Tibial artery (tissue), 4 donors: ENCODE data around the gene IL17D.
A peak's percentile ranks its signal among the peaks of the same experiment; 100 is the strongest.
"Not testable (repeated sequence)": the region's sequence is repeated elsewhere in the genome, so short reads cannot be mapped to it uniquely, and the experiment has no call there.

Source experiments
- DNase-seq, 2 donors: peaks; one replicate each; pipeline ENCODE4 v3.0.0-alpha.2; 2019
- H3K27ac ChIP-seq, 2 donors: fragments of 200-600 bp; sonication (generic) in 1 of 2; 1 replicate in 1 of 2; 2 replicates in 1 of 2; pipeline ENCODE4 v1.5.1; 2018 to 2019; ENCODE audit warnings: mild to moderate bottlenecking in 1 of 2
- H3K27me3 ChIP-seq, 2 donors: fragments of 200-600 bp; sonication (generic) in 1 of 2; one replicate each; pipeline versions ENCODE4 v1.5.1 to v1.6.0; 2016 to 2019
- H3K36me3 ChIP-seq, 3 donors: fragments of 200-600 bp; sonication (generic) in 2 of 3; one replicate each; pipeline ENCODE4 v1.5.1; 2016 to 2019; ENCODE audit warnings: mild to moderate bottlenecking in 2 of 3
- H3K4me1 ChIP-seq, 4 donors: fragments of 200-600 bp; sonication (generic) in 2 of 4; 1 replicate in 3 of 4; 2 replicates in 1 of 4; pipeline ENCODE4 v1.5.1; 2016 to 2019
- H3K4me3 ChIP-seq, 2 donors: fragments of 200-600 bp; sonication (generic) in 1 of 2; 1 replicate in 1 of 2; 2 replicates in 1 of 2; pipeline ENCODE4 v1.5.1; 2018 to 2019; ENCODE audit warnings: mild to moderate bottlenecking in 2 of 2
- H3K9me3 ChIP-seq, 3 donors: fragments of 200-600 bp; sonication (generic) in 1 of 3; one replicate each; pipeline ENCODE4 v1.5.1; 2016 to 2019
- CTCF ChIP-seq, 2 experiments: fragments of 200-600 bp in 1 of 2; fragments of 450-650 bp in 1 of 2; IDR thresholded peaks; one replicate each; pipeline ENCODE4 v1.5.1; 2017 to 2019; ENCODE audit warnings: antibody characterized with exemption in 2 of 2, mild to moderate bottlenecking in 1 of 2, moderate library complexity in 1 of 2
- intact Hi-C: fragments of 100-400 bp; cut with DNase I; formaldehyde crosslinking; loops from one replicate; pipeline ENCODE4 v1.15.0; 2023; ENCODE audit warnings: low total_unique reads

The IL17D gene

GRCh38 chr13:20667857-20668437 lies 35.6 kb upstream of the IL17D start:
- no peaks in the 10 kb centered on the region for H3K27me3 ChIP-seq
- no peak overlapping the region for H3K27ac ChIP-seq

DNA sequence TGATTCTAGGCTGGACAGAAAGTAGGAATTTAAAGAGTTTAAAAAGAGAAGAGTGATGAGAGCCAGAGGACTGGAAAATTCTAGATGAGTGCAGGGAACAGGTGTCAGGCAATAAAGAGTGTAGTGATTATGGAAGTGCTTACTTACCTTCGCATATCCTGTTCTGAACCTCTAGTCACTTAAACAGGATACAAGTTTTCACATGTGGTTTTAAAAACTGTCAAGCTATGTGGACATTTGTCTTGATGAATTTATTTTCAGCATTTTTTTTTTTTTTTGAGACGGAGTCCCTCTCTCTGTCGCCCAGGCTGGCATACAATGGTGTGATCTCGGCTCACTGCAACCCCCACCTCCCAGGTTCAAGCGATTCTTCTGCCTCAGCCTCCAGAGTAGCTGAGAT lies 34.3 kb upstream of the IL17D start:
- Histone ChIP-seq H3K4me3 (no peak overlapping the region), H3K27me3 (no peaks in the 10 kb centered on the region), H3K9me3 (no peaks in the 10 kb centered on the region), H3K4me1 (no peaks in the 10 kb centered on the region), H3K36me3 (peaks cover 0 to 40% (median 3%) of the 10 kb centered on the region in 3 donors), H3K27ac (no peak overlapping the region)
- no peak for DNase-seq
- intact Hi-C loops: no loop called here
- TF ChIP-seq CTCF (IDR thresholded peaks at IDR 0.05): no peak

More at GRCh38 chr13:20667857-20668437, 35.6 kb upstream of the IL17D start:
- Histone ChIP-seq H3K4me1 (no peaks in the 10 kb centered on the region), H3K36me3 (peaks cover 0 to 47% (median 15%) of the 10 kb centered on the region in 3 donors), H3K9me3 (no peaks in the 10 kb centered on the region), H3K4me3 (no peak overlapping the region)
- TF ChIP-seq CTCF (IDR thresholded peaks at IDR 0.05): no peak
- intact Hi-C loops: no loop called here
- DNase-seq: no peak

DNA sequence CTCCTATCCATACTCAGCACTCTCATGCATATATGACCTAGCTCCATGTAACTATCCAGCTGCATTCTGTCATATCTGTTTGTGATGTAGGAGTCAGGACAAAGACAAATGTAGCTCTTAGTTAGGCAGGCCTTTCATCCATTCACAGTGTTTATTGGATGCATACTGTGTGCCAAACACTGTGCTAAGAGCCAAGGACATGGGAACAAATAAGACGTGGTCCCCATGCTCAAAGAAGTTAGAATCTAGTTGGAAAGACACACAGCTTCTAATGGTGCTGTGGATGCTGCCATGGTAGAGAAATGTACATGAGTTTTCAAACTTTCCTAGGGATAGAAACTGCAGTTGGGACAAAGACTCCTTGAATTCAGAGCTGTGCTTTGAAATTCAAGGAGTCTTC lies 31.7 kb upstream of the IL17D start:
- Histone ChIP-seq H3K27me3 (no peaks in the 10 kb centered on the region), H3K27ac (no peak overlapping the region), H3K36me3 (peaks cover 0 to 52% (median 5%) of the 10 kb centered on the region in 3 donors), H3K9me3 (no peaks in the 10 kb centered on the region), H3K4me1 (no peaks in the 10 kb centered on the region), H3K4me3 (no peak overlapping the region)
- intact Hi-C loops: no loop called here
- no peak for TF ChIP-seq CTCF (IDR thresholded peaks at IDR 0.05)
- DNase-seq: no peak

- no peaks in the 10 kb centered on the region for H3K4me1 ChIP-seq
- TF ChIP-seq CTCF (IDR thresholded peaks at IDR 0.05): no peak
- no peak for DNase-seq
- H3K27ac ChIP-seq: peak overlapping the region in 1 of 2 donors; percentile 35
- H3K36me3 ChIP-seq: peaks cover 0 to 52% (median 5%) of the 10 kb centered on the region in 3 donors
- H3K27me3 ChIP-seq: no peaks in the 10 kb centered on the region
- no peaks in the 10 kb centered on the region for H3K9me3 ChIP-seq
- H3K4me3 ChIP-seq: no peak overlapping the region
- intact Hi-C loops: no loop called here
These were observed 30.7 kb upstream of the IL17D start for GRCh38 chr13:20672772-20673171.

DNA sequence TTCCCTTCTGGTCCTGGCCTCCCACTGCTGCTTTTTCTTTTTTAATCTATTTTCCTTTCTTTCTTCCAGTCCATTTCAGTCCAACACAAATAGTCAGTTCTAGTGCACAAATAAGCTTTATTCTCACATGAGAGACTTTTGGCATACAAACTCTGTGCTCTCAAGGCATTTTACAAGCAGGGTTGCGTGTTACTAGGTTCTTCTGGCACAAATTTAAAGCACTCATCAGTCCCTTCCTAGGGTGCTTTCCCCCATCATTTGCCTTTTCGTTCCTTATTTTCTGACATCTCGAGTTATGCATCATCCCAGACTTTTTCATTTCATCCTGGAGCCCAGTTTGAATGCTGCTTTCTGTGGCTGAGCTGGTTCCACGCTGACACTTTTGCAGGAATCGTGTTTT lies 29.8 kb upstream of the IL17D start:
- no peak for TF ChIP-seq CTCF (IDR thresholded peaks at IDR 0.05)
- Histone ChIP-seq H3K9me3 (no peaks in the 10 kb centered on the region), H3K36me3 (peaks cover 0 to 50% (median 5%) of the 10 kb centered on the region in 3 donors), H3K4me1 (no peaks in the 10 kb centered on the region), H3K27ac (no peak overlapping the region), H3K27me3 (no peaks in the 10 kb centered on the region), H3K4me3 (no peak overlapping the region)
- intact Hi-C loops: no loop called here
- DNase-seq: no peak

DNA sequence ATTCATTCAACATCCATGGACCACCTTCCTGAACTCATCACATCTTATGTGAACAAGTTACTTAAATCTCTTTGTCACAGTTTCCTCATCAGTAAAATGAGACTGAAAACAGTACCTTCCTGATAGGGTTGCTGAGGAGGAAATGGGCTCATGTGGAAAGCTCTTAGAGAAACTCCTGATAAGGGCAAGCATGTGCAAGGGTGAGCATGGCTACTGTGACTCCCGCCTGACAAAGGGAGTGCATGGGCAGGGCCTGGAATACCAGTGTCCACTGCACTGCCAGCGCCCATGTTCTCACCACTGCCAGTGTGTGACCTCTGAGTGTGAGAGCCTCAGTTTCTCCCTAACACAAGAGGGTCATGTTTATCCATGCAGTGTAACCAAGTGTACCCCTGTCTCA lies 27.3 kb upstream of the IL17D start:
- no peaks in the 10 kb centered on the region for H3K4me1 ChIP-seq
- no peak overlapping the region for H3K27ac ChIP-seq
- peaks cover 0 to 37% (median 5%) of the 10 kb centered on the region in 3 donors for H3K36me3 ChIP-seq
- H3K4me3 ChIP-seq: no peak overlapping the region
- H3K27me3 ChIP-seq: no peaks in the 10 kb centered on the region
- no peak for TF ChIP-seq CTCF (IDR thresholded peaks at IDR 0.05)
- DNase-seq: no peak
- intact Hi-C loops: no loop called here
- H3K9me3 ChIP-seq: no peaks in the 10 kb centered on the region

- peaks cover 0 to 18% (median 5%) of the 10 kb centered on the region in 3 donors for H3K36me3 ChIP-seq
- intact Hi-C loops, H3K27ac ChIP-seq, H3K4me3 ChIP-seq, H3K27me3 ChIP-seq, H3K4me1 ChIP-seq, H3K9me3 ChIP-seq, DNase-seq: not testable (repeated sequence)
These were observed 24.9 kb upstream of the IL17D start for GRCh38 chr13:20678606-20679005.
